Prostate gland (tissue), 2 donors: Measurements from ENCODE around the gene TMEM39A.

Experiments used
- CTCF ChIP-seq, 4 experiments: fragments of 200-600 bp in 2 of 4; fragments of 450-650 bp in 2 of 4; sonication (generic) in 2 of 4; IDR thresholded peaks; 1 replicate in 3 of 4; 2 replicates in 1 of 4; pipeline ENCODE4 v1.5.1; 2016 to 2019; ENCODE audit warnings: antibody characterized with exemption in 4 of 4, mild to moderate bottlenecking in 2 of 4, moderate library complexity in 2 of 4
- POLR2A ChIP-seq: fragments of 450-650 bp; IDR thresholded peaks from one replicate; pipeline ENCODE4 v1.6.1; 2016; ENCODE audit warnings: antibody characterized with exemption, mild to moderate bottlenecking

GRCh38 chr3:119408243-119408950 lies 55.0 kb downstream of the TMEM39A start:
- no peak for TF ChIP-seq CTCF (IDR thresholded peaks at IDR 0.05)
- no peak for TF ChIP-seq POLR2A
